KOPT-K1 (cell line): ENCODE data around the gene RGS18.
A peak's percentile ranks its signal among the peaks of the same experiment; 100 is the strongest.
"Not testable (repeated sequence)": the region's sequence is repeated elsewhere in the genome, so short reads cannot be mapped to it uniquely, and the experiment has no call there.

Experiments
- H3K27ac ChIP-seq: fragments of 200-600 bp; sonication (generic); 2 replicates; pipeline ENCODE4 v1.5.1; 2016; ENCODE audit warnings: antibody characterized with exemption, mild to moderate bottlenecking, low read depth, low read length; ENCODE audit not compliant: poor library complexity, severe bottlenecking
- H3K36me3 ChIP-seq: fragments of 200-600 bp; sonication (generic); 2 replicates; pipeline ENCODE4 v1.5.1; 2017; ENCODE audit warnings: antibody characterized with exemption, mild to moderate bottlenecking, low read length, moderate library complexity; ENCODE audit not compliant: insufficient read depth
- H3K9me3 ChIP-seq: fragments of 200-600 bp; sonication (generic); 2 replicates; pipeline ENCODE4 v1.5.1; 2017; ENCODE audit warnings: antibody characterized with exemption, low read length, mild to moderate bottlenecking; ENCODE audit not compliant: insufficient read depth, poor library complexity, severe bottlenecking

The RGS18 gene

DNA sequence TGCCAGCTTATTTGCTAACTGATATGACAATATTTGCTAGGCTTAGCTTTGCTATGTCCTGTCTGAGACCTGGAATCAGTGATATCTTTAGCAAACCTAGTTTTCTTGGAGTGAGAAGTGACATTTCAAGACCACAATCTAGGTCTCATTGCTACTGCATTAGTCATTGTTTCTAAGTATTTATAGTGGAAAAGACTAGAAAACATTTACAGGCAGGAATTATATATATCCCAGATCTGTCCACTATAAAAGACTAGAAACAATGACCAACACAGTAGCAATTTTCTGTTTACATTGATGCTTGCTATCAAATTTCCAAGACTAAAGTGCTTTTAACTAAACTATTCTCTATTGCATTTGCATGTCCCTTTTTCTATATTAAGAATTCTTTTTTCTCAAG lies 5.0 kb upstream of the RGS18 start:
- Histone ChIP-seq H3K9me3 (no peaks in the 10 kb centered on the region), H3K27ac (no peak overlapping the region), H3K36me3 (no peaks in the 10 kb centered on the region)

DNA sequence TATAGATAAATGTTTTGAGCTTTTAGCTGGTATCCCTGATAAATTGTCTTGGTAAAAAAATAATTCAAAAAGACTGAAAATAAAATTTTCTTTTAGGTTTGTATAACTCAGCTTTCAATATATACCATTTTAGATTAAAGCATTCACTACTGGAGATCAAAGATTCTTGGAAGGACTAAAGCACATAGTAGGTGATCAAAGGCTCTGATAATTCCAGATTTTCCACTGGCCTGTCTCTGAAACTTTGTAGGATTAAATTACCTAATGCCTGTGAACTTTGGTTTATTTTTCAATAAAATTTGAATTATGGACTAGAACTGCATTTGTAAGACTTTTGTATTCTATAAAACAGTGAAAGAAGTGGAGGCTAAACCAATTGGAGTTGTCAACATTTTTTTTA lies 1.2 kb upstream of the RGS18 start:
- H3K27ac ChIP-seq: no peak overlapping the region
- H3K36me3 ChIP-seq: no peaks in the 10 kb centered on the region
- H3K9me3 ChIP-seq: peaks cover 8% of the 10 kb centered on the region

DNA sequence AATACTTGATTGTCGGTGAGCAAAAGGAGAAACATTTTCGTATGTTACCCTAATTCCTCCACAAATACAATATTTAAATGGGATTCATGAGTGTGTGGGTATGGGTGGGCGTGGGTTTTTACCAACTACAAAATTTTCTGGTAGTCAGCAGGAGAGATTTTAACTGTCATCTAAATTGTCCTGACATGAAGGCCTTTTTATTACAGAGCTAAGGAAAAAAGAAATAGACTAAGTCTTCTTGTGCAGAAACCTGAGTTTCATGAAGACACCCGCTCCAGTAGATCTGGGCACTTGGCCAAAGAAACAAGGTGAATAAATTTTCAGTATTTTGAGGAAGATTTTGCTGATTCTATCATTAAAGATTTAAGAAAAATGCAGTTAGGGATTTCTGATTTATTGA lies 752 bp downstream of the RGS18 start:
- H3K36me3 ChIP-seq: no peaks in the 10 kb centered on the region
- H3K27ac ChIP-seq: peak overlapping the region; percentile 43
- peaks cover 8% of the 10 kb centered on the region for H3K9me3 ChIP-seq

GRCh38 chr1:192159781-192160180 lies 1.5 kb downstream of the RGS18 start:
- peak overlapping the region; percentile 43 for H3K27ac ChIP-seq
- no peaks in the 10 kb centered on the region for H3K36me3 ChIP-seq
- peaks cover 12% of the 10 kb centered on the region for H3K9me3 ChIP-seq

DNA sequence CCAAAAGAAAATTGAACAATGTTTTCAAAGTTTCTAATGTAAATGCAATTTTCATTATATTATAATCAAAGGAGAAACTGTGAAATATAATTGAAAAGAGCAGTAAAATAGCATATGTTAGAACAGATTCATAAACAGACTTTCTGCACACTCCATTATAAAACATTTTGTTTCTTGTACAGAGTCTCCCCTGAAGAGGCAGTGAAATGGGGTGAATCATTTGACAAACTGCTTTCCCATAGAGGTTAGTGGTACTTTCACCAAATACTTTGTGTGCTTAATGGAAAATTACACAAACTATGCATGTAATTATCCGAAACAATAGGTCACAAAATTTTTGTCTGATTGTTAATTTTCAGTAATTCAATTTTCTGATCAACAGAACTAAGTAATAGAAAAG lies 1.9 kb downstream of the RGS18 start:
- no peaks in the 10 kb centered on the region for H3K36me3 ChIP-seq
- peak overlapping the region; percentile 43 for H3K27ac ChIP-seq
- H3K9me3 ChIP-seq: peaks cover 16% of the 10 kb centered on the region

GRCh38 chr1:192161976-192162375 lies 3.7 kb downstream of the RGS18 start:
- Histone ChIP-seq H3K27ac (no peak overlapping the region), H3K9me3 (peaks cover 20% of the 10 kb centered on the region), H3K36me3 (no peaks in the 10 kb centered on the region)

- Histone ChIP-seq H3K27ac (no peak overlapping the region), H3K36me3 (no peaks in the 10 kb centered on the region), H3K9me3 (peaks cover 20% of the 10 kb centered on the region)
Measured at GRCh38 chr1:192162376-192162775, 4.1 kb downstream of the RGS18 start.

- peaks cover 20% of the 10 kb centered on the region for H3K9me3 ChIP-seq
- H3K36me3 ChIP-seq, H3K27ac ChIP-seq: not testable (repeated sequence)
Measured at GRCh38 chr1:192165002-192165401, 6.7 kb downstream of the RGS18 start.

DNA sequence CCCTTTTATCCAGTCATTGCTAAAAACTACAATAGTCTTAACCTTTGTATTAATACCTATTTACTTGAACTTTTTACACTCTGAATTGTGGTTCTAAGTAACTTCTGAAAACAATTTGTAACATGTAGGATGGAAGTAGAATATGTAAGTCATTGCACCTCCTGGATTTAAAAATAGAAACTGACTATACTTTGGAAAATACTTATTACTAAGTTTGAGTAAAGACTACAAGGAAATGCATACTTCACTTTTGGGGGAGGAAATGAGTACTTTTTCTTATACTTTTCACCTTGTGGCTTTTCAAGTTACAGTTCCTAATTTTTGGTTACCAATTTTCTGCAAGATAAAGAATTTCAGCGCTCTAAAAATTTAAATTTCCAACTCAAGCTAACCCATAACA lies 8.7 kb downstream of the RGS18 start:
- no peak overlapping the region for H3K27ac ChIP-seq
- H3K9me3 ChIP-seq: peaks cover 11% of the 10 kb centered on the region
- H3K36me3 ChIP-seq: no peaks in the 10 kb centered on the region

GRCh38 chr1:192167911-192168700 lies 9.8 kb downstream of the RGS18 start:
- Histone ChIP-seq H3K27ac (no peak overlapping the region), H3K36me3 (no peaks in the 10 kb centered on the region), H3K9me3 (peaks cover 11% of the 10 kb centered on the region)

GRCh38 chr1:192168964-192169363 lies 10.7 kb downstream of the RGS18 start:
- H3K27ac ChIP-seq: no peak overlapping the region
- no peaks in the 10 kb centered on the region for H3K36me3 ChIP-seq
- peaks cover 11% of the 10 kb centered on the region for H3K9me3 ChIP-seq

- no peaks in the 10 kb centered on the region for H3K36me3 ChIP-seq
- peak overlapping the region; percentile 8 for H3K27ac ChIP-seq
- H3K9me3 ChIP-seq: peaks cover 1% of the 10 kb centered on the region
Measured at GRCh38 chr1:192170196-192170984, 12.1 kb downstream of the RGS18 start.

DNA sequence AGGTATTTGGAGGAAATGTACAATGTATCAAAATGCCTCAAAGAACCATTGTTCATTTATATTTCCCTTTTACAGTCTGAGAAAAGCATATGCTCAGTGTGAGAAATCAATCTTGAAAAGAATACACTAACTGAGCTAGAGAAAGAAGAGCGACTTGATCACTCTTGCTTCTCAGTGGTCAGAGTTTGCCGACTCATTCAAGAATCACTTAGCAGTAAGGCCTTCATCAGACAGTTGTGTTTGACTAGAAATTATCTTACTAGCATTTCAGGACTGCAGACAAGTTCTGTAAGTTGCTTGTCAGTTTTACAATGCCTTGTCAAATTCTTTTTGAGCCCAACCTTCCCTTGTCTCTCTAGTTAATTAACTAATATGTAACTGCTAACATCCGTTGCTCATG lies 12.9 kb downstream of the RGS18 start:
- H3K27ac ChIP-seq: no peak overlapping the region
- H3K9me3 ChIP-seq: no peaks in the 10 kb centered on the region
- no peaks in the 10 kb centered on the region for H3K36me3 ChIP-seq

DNA sequence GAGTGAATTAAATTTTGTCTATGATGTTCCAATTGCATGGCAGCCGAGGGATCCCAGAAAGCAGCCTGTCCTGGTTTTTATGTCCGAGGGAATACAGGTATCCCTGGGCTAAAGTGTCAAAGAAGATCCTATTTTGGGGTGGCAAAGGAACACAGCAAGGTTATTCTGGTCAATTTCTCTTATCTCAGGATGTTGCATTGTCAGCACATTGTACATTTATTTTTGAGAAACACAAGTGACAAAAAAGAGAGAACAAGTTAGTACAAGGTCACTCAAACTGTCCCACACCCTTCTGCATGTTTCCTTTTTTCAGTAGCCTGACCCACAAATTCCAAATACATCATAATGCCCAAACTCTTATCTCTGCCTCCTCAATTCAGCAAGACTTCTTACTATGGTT lies 17.7 kb downstream of the RGS18 start:
- Histone ChIP-seq H3K9me3 (no peaks in the 10 kb centered on the region), H3K27ac (no peak overlapping the region), H3K36me3 (no peaks in the 10 kb centered on the region)

GRCh38 chr1:192183788-192184187 lies 25.5 kb downstream of the RGS18 start:
- no peaks in the 10 kb centered on the region for H3K9me3 ChIP-seq
- H3K27ac ChIP-seq: no peak overlapping the region
- H3K36me3 ChIP-seq: no peaks in the 10 kb centered on the region

DNA sequence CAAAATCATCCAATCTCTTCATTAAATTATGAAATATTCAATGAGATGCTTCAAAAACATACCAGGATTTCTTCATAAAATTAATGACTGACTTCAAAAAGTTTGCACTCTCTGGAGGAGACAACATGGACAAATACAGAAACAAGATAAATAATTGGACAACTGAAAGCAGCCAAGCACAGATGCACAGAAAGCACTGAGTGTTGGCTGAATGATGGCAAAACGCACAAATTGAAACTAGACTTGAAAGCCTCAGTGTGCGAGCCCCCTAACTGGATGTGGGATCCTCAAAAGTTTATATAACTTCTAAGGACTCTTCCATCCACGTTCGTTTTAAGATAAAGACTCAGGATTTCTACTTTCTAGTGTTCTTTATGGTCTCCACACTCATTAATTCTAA lies 27.9 kb downstream of the RGS18 start:
- Histone ChIP-seq H3K36me3 (no peaks in the 10 kb centered on the region), H3K9me3 (no peaks in the 10 kb centered on the region), H3K27ac (no peak overlapping the region)
